Measurements from ENCODE around the gene AIF1L. TPM values are rescaled to one million over a fixed set of nuclear protein-coding genes. Genes with fewer than 3 reads are reported as not detected.
A peak's percentile ranks its signal among the peaks of the same experiment; 100 is the strongest.

AIF1L gene
- total and polyA plus RNA-seq, 2 of the 13 experiments (the other 11 are each of a cell fraction or from before 2014, with no cell fraction given), result 12.4 to 36.5 TPM

GRCh38 chr9:131125038-131125287 lies 28.6 kb downstream of the AIF1L start (continued):
- no peak for TF ChIP-seq HBP1 (CRISPR knock-in tag; IDR thresholded peaks at IDR 0.05; ENCODE audit: low read depth)
- TF ChIP-seq, protein P1, sequence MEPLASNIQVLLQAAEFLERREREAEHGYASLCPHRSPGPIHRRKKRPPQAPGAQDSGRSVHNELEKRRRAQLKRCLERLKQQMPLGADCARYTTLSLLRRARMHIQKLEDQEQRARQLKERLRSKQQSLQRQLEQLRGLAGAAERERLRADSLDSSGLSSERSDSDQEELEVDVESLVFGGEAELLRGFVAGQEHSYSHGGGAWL (CRISPR knock-in tag; IDR thresholded peaks at IDR 0.05), result no peak
- no peak for TF ChIP-seq GABPA (IDR thresholded peaks at IDR 0.05; ENCODE audit: low read depth, low read length)
- no peak for TF ChIP-seq GABPA (CRISPR knock-in tag; IDR thresholded peaks at IDR 0.05; ENCODE audit: low read depth)
- no peak for TF ChIP-seq ZIK1 (CRISPR knock-in tag; IDR thresholded peaks at IDR 0.05; ENCODE audit: borderline replicate concordance, low read depth)
- no peak for TF ChIP-seq NR3C1 (CRISPR knock-in tag; IDR thresholded peaks at IDR 0.05)
- no peak for TF ChIP-seq ZNF329 (CRISPR knock-in tag; IDR thresholded peaks at IDR 0.05; ENCODE audit: low read depth)
- TF ChIP-seq ZNF563 (CRISPR knock-in tag; IDR thresholded peaks at IDR 0.05), result no peak
- TF ChIP-seq REL (CRISPR knock-in tag; conservative IDR thresholded peaks at IDR 0.05), result 0 out of 2 replicates have a peak, but pooled peaks have one; percentile 25
- no peak for TF ChIP-seq ZNF503 (CRISPR knock-in tag; IDR thresholded peaks at IDR 0.05)
- no peak for TF ChIP-seq ZNF12 (CRISPR knock-in tag; IDR thresholded peaks at IDR 0.05)
- TF ChIP-seq ZNF543 (CRISPR knock-in tag; IDR thresholded peaks at IDR 0.05), result no peak
- TF ChIP-seq NFKB2 (CRISPR knock-in tag; IDR thresholded peaks at IDR 0.05; ENCODE audit: borderline replicate concordance), result no peak
- no peak for TF ChIP-seq RBM39 (IDR thresholded peaks at IDR 0.05; ENCODE audit: low read depth, low read length, poor library complexity, severe bottlenecking)
- no peak for TF ChIP-seq SSRP1 (CRISPR knock-in tag; IDR thresholded peaks at IDR 0.05)
- TF ChIP-seq GATA4 (IDR thresholded peaks at IDR 0.05; ENCODE audit: borderline replicate concordance, low read depth), result no peak
- TF ChIP-seq CEBPB (IDR thresholded peaks at IDR 0.05; ENCODE audit: borderline replicate concordance, low read depth, low read length), result no peak
